HG03097 (cell line): Measurements from ENCODE around the gene MAPK9.
A peak's percentile ranks its signal among the peaks of the same experiment; 100 is the strongest.

Experiments
- ATAC-seq: cut with Tn5 transposase; IDR thresholded peaks from one replicate; pipeline ENCODE4 v1.9.1; 2021; ENCODE audit not compliant: unreplicated experiment, low FRiP score

The MAPK9 gene

GRCh38 chr5:180291943-180292831 is at the start of gene MAPK9:
Gene MAPK9, minus strand, starts transcription at chr5:180292083. Its CDS starts 11,522 bp downstream, at chr5:180280561.
- peak; percentile 81 for ATAC-seq

GRCh38 chr5:180341595-180341994 is 49.7 kb upstream of the MAPK9 start:
- ATAC-seq: no peak

- no peak for ATAC-seq
These were observed 49.0 kb upstream of the MAPK9 start for GRCh38 chr5:180340856-180341255.

- ATAC-seq: no peak
These were observed 47.8 kb upstream of the MAPK9 start for GRCh38 chr5:180339583-180340183.

DNA sequence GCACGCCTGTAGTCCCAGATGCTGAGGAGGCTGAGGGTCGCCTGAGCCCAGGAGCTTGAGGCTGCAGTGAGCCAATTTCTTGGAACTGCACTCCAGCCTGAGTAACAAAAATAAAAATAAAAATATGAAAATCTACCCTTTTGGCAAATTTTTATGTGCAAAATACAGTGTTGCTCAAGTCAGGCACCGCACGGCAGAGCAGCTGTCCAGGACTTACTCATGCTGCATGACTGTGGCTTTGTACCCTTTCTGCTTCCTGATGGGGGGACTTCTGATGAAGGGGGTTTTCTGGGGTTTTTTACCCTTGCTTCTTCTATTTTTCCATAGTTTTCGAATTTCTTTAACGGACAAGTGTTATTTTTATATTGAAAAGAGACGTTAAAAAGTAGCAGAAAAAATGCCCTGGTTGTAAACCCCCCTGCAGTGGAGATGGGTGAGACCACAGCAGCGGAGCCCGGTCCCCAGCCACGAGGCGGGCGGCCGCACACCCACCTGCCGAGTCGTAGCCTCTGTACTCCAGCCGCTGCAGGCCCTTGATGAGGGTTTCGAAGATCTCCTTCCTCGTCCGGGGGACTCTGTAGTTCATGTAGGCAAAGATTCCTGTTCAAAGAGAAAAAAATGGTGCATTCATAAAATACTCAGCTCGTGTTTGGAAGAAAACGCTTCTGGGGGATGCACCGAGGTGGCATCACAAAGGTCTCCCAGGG is 46.3 kb upstream of the MAPK9 start:
- no peak for ATAC-seq

DNA sequence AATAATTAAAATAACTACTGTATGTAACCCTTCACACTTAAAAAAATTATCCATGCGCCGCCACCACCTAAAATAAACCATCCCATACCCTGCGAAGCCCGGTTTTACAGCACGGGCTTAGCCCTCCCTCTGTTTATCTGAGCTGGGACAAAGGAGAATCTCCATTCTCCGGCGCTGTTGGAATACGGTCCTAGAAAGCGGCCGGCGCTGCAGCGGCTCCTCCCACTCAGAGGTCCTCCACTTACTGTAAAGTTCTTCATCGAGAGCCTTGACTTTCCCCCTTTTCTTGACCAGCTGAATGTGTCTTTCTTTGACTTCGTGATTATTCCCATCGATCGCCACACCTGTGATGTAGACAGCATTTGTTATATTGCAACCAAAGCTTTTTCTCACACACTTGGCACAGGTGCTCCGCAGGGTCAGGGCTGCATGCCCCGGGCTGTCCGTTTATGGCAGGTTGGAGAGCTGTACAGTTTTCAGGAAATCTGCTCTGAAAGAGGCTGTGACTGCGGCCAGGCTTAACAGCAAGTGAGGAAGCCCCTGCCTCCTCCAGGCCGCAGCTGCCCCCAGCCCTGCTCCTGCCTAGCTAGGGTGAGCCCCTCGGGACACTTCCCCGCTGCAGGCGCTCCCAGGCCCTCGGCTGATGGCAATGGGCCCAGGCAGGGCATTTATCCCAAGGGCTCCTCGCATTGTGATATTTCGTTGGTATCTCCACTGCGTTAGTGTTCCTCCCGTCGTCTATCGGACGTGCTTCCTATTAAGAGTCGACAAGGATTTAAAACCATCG is 44.5 kb upstream of the MAPK9 start:
- no peak for ATAC-seq

DNA sequence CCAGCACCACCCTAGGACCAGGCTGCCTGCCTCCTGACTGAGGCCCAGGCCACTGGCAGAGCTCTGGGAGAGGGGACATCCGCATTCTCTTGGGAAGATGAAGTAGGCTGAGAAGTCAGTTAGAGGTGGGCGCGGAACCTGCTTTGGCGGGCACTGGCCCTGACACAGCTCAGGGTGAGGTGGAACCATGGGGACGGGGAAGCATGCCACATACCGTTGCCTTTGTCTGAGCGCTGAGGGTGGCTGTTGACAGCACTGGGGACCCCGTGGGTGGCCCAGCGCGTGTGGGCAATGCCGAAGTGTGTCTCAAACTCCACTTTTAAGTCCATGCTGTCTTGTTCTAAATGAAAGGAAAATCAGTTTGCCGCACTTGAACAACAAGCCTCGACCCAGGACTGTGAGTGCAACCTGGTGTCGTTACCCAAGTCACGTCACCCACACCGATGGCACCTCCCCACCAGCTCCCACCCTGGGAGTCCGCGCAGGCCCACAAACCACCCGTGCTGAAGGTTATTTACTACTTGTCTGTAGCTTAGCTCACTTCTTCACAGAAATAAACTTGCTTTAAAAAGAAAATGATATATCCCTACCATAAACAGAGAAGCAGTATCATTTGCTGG is 43.8 kb upstream of the MAPK9 start:
- ATAC-seq: no peak

DNA sequence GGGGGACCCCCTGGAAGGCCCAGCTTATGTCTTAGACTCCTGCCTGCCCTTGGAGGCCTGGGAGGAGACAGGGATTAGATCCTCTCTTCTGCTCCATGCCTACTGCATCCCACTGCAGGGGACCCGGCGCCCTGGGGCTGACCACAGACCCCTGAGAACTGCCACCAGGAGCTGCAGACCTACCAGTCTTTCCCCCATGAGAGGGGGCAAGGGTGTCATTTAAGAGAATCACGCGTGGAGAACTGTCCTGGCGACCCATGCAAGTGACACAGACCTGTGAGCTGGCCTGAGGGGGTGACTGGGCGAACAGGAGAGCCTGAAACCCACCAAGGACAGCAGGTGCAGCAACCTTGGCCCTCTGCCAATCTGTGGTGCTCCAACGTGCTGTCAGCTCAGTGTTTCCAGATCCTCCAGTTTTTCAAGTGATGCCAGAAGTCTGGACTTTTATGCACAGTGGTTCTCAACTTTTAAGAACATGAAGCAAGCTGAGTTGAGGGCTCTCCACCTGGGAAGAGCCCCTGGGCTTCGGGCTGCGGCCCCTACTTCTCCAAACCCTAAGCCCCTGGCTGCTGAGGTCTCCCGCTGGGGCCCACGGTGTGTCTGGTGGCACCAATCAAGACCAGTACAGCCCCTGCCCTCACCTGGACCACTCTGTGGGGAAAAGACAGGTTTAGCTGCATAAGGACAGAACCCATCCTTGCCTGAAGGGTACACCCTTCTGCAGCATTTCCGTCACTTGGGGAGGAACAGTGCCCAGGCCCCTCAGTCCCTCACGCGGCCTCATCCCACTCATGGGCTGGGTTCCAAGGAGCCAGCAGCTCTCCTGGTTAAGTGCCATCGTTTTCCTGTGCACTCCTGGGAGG is 43.1 kb upstream of the MAPK9 start:
- no peak for ATAC-seq

- ATAC-seq: no peak
These were observed 42.3 kb upstream of the MAPK9 start for GRCh38 chr5:180334176-180334575.

- no peak for ATAC-seq
These were observed 41.8 kb upstream of the MAPK9 start for GRCh38 chr5:180333661-180334060.

- ATAC-seq: no peak
These were observed 41.0 kb upstream of the MAPK9 start for GRCh38 chr5:180332861-180333260.

GRCh38 chr5:180332051-180332517 is 40.2 kb upstream of the MAPK9 start:
- ATAC-seq: no peak

DNA sequence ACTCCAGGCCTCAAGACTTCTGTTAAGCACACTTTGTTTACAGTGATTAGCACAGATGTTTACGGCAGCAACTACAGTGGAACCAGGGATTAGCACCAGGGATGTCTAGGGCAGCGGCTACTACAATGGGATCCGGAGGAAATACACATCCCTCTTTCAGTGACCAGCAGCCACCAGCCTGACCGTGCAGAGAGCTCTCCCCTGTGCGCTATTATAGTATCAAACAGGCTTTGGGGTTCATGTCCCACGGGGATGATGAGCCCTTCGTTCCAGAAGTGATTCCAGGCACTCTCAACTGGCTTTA is 39.7 kb upstream of the MAPK9 start:
- ATAC-seq: no peak

GRCh38 chr5:180330810-180331646 is 39.1 kb upstream of the MAPK9 start:
- no peak for ATAC-seq

DNA sequence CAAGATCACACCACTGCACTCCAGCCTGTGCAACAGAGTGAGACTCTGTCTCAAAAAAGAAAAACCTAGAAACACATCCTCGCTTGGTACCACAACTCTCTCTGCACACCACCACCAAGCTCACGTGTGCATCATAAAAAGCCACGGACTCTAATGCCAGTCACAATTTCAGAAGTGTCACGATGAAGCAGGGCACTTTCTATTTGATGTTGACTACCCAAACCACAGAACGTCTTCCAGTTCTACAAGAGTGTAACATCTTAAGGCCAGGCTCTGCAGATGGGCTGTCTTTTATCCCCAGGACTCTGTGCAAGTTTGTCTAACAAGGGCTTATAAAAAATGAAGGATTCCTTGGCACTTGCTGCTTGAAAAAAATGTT is 38.4 kb upstream of the MAPK9 start:
- no peak for ATAC-seq

DNA sequence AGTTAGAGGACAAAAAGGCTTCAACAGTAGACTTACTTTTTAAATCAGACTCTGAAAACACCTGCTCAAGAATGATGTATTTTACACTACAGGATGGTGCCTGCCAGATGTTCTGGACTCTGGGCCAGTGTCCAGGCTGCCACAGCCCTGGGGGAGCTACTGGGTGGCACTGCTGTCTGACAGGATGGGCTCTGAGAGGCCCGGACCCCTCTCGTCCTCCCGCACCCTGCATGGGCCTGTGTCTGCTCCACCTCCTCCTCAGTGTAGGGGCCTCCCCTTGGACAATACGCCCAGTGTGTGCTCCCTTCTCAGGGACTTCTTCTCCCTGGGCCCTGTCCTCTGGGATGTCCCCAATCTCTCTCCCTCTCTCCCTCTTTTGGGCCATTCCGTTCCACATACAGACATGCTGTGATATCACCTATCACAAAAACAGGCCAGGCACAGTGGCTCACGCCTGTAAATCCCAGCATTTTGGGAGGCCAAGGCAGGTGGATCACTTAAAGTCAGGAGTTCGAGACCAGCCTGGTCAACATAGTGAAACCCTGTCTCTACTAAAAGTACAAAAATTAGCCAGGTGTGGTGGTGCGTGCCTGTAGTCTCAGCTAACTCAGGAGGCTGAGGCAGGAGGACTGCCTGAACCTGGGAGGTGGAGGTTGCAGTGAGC is 37.9 kb upstream of the MAPK9 start:
- no peak for ATAC-seq

- no peak for ATAC-seq
These were observed 37.2 kb upstream of the MAPK9 start for GRCh38 chr5:180329138-180329435.
